ENCODE results near the gene DNASE1L3.

DNASE1L3 gene, protein sequence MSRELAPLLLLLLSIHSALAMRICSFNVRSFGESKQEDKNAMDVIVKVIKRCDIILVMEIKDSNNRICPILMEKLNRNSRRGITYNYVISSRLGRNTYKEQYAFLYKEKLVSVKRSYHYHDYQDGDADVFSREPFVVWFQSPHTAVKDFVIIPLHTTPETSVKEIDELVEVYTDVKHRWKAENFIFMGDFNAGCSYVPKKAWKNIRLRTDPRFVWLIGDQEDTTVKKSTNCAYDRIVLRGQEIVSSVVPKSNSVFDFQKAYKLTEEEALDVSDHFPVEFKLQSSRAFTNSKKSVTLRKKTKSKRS

DNA sequence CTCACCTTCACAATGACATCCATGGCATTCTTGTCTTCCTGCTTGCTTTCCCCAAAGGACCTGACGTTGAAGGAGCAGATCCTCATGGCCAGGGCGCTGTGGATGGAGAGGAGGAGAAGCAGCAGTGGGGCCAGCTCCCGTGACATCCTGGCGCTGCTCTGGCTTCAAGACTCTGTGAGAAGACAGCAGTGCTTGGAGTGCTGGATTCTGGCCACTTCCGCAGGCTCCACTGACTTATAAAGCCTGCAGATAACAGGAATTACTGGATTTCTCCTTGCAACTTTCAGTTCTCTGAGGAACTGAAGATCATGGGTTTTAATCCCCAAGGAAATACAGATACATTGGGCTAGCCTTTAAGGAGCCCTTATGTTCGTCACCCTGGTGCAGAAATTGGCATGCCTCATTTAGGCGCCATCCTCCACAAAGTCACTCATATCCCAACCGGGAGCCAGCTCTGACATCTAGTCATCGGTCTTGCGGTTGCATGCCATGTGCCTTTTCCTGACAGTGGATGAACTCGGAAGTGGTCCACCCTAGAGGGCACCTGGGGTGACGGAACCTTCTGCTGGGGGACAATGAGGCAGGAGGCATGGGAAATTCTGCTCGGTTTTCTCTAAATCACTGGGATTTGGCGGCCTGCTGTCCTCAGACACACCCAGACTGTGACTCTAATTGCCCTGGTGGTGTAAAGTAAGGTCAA lies at the start of gene DNASE1L3:
TSS of gene DNASE1L3 (minus strand) at position 212 of the 700 bp plus-strand sequence. CDS start at position 146, 66 bp downstream.
- ATAC-seq (replicated peaks; ENCODE audit: extremely low read depth, poor library complexity, severe bottlenecking) (no peak), DNase-seq (ENCODE audit: low spot score in 2 of 2) (no peak)
- no peak within 1 kb of the TSS for H3K4me3 Mint-ChIP-seq
- no peak within 1 kb of the TSS for H3K27ac Mint-ChIP-seq (ENCODE audit: low read depth)
- peaks cover 27% of the 10 kb centered on the region for H3K27me3 Mint-ChIP-seq
- peaks cover 13% of the 10 kb centered on the region for H3K4me1 Mint-ChIP-seq
- no peaks in the 10 kb centered on the region for H3K9me3 Mint-ChIP-seq
- H3K36me3 Mint-ChIP-seq (ENCODE audit: insufficient read depth), result no peaks in the 10 kb centered on the region

DNA sequence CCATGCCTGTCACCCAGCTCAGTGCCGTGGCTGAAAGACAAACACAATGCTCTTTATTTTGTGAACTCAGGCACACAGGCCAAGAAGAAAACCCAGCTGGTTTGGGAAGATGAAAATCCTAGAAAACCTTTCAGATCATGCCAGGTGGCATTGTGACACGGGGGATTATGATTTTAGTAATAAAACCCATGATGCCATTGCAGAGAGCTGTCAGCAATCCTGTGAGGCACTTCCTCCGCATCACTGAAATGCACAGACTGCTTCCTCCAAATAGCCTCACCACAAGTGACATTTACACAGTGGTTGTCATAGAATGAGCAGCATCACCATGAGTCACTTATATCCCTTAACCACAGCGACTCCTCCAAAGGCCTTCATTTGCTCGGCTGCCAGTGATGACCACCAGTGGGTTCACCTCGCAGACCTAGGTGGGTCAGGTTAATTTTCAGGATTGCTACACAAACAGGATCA lies 49.5 kb upstream of the DNASE1L3 start:
- H3K27ac Mint-ChIP-seq (ENCODE audit: low read depth), result no peak overlapping the region
- peaks cover 5% of the 10 kb centered on the region for H3K36me3 Mint-ChIP-seq (ENCODE audit: insufficient read depth)
- H3K27me3 Mint-ChIP-seq, result no peaks in the 10 kb centered on the region
- no peak overlapping the region for H3K4me3 Mint-ChIP-seq
- H3K9me3 Mint-ChIP-seq, result no peaks in the 10 kb centered on the region
- H3K4me1 Mint-ChIP-seq, result peaks cover 6% of the 10 kb centered on the region
- ATAC-seq (replicated peaks; ENCODE audit: extremely low read depth, poor library complexity, severe bottlenecking), result no peak
- no peak for DNase-seq (ENCODE audit: low spot score in 2 of 2)

DNA sequence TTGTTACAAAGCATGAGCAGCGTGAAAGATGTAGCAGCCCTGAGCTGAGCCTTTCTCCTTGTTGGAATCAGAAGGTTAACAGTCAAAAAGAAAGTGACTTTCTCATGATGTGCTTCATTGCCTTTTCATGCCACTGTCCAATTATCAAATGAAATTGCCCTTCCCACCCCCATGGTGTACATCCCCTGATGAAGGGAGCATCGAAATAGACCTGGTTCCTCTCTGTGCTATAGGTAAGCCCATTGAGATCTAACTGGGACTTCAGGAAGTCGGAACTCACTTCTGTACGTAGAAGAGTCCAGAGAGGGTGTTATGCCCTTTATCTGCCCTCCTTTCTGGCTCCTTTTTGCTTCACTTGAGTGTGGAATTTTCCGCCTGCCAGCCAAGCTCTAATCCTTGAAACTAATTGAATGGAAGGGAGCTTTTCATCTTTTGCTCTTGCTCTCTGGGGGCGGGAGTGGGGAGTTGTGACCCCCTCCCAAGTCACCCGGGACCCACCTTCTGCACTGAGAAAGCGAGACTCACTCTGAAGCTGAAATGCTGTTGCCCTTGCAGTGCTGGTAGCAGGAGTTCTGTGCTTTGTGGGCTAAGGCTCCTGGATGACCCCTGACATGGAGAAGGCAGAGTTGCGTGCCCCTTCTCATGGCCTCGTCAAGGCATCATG lies 47.8 kb upstream of the DNASE1L3 start:
- peaks cover 3% of the 10 kb centered on the region for H3K36me3 Mint-ChIP-seq (ENCODE audit: insufficient read depth)
- ATAC-seq (replicated peaks; ENCODE audit: extremely low read depth, poor library complexity, severe bottlenecking) (no peak), DNase-seq (ENCODE audit: low spot score in 2 of 2) (no peak)
- H3K4me1 Mint-ChIP-seq, result peaks cover 6% of the 10 kb centered on the region
- no peak overlapping the region for H3K27ac Mint-ChIP-seq (ENCODE audit: low read depth)
- no peaks in the 10 kb centered on the region for H3K9me3 Mint-ChIP-seq
- no peaks in the 10 kb centered on the region for H3K27me3 Mint-ChIP-seq
- no peak overlapping the region for H3K4me3 Mint-ChIP-seq

DNA sequence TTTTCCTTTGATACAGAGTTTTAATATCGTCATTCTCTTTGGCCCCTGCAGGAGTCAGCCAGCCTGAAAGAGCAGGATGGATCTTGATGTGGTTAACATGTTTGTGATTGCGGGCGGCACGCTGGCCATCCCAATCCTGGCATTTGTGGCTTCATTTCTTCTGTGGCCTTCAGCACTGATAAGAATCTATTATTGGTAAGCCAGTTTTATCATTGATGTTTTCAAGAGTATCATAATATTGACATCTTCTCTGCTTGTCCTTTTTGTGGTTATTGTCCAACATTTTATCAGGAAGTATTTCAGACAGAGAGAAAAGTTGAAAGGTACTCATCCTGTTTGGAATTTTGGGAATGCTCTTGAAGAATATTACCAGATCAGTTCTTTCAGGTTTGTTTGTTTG lies 45.7 kb upstream of the DNASE1L3 start:
- ATAC-seq (replicated peaks; ENCODE audit: extremely low read depth, poor library complexity, severe bottlenecking) (no peak), DNase-seq (ENCODE audit: low spot score in 2 of 2) (no peak)
- Mint-ChIP-seq H3K36me3 (ENCODE audit: insufficient read depth) (peaks cover 3% of the 10 kb centered on the region), H3K27me3 (no peaks in the 10 kb centered on the region), H3K27ac (ENCODE audit: low read depth) (no peak overlapping the region), H3K9me3 (no peaks in the 10 kb centered on the region), H3K4me1 (peaks cover 14% of the 10 kb centered on the region), H3K4me3 (no peak overlapping the region)

DNA sequence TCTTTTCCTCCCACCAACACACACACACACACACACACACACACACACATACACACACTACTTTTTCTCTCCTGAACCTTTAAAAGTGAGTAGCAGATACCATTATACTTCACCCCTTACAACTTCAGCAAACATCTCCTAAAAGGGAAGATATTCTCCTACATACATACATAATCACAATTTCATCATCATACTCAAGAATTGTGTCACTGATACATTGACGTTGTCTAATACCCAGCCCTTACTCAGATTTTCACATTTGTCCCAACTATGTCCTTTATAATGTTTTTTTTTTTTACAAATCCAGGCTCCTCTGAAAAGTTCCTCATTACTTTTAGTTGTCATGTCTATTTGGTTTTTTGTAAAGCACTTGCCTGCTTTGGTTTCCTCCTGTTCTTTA lies 45.3 kb upstream of the DNASE1L3 start:
- H3K4me3 Mint-ChIP-seq, result no peak overlapping the region
- no peak for DNase-seq (ENCODE audit: low spot score in 2 of 2)
- no peaks in the 10 kb centered on the region for H3K9me3 Mint-ChIP-seq
- H3K4me1 Mint-ChIP-seq, result peaks cover 14% of the 10 kb centered on the region
- peaks cover 3% of the 10 kb centered on the region for H3K36me3 Mint-ChIP-seq (ENCODE audit: insufficient read depth)
- H3K27ac Mint-ChIP-seq (ENCODE audit: low read depth), result peak overlapping the region; percentile 9
- ATAC-seq (replicated peaks; ENCODE audit: extremely low read depth, poor library complexity, severe bottlenecking), result no peak
- H3K27me3 Mint-ChIP-seq, result no peaks in the 10 kb centered on the region

DNA sequence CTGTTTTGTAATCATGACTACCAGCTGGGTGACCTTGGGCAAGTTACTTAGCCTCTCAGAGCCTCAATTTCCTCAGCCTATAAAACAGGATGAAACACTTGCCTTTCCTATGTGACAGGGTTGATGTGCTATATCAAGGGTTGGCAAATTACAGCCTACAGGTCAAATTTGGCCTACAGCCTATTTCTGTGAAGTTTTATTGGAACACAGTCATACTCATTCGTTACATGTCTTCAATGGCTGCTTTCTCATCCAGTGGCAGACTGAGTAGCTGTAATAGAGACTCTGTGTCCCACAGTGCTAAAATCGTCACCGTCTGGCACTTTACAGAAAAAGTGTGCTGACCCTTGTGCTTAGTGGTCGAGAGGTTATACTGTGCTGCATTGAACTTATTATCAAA lies 43.4 kb upstream of the DNASE1L3 start:
- no peaks in the 10 kb centered on the region for H3K9me3 Mint-ChIP-seq
- ATAC-seq (replicated peaks; ENCODE audit: extremely low read depth, poor library complexity, severe bottlenecking) (no peak), DNase-seq (ENCODE audit: low spot score in 2 of 2) (no peak)
- H3K4me3 Mint-ChIP-seq, result no peak overlapping the region
- H3K36me3 Mint-ChIP-seq (ENCODE audit: insufficient read depth), result peaks cover 2% of the 10 kb centered on the region
- H3K4me1 Mint-ChIP-seq, result peaks cover 14% of the 10 kb centered on the region
- H3K27ac Mint-ChIP-seq (ENCODE audit: low read depth), result peak overlapping the region; percentile 45
- no peaks in the 10 kb centered on the region for H3K27me3 Mint-ChIP-seq

DNA sequence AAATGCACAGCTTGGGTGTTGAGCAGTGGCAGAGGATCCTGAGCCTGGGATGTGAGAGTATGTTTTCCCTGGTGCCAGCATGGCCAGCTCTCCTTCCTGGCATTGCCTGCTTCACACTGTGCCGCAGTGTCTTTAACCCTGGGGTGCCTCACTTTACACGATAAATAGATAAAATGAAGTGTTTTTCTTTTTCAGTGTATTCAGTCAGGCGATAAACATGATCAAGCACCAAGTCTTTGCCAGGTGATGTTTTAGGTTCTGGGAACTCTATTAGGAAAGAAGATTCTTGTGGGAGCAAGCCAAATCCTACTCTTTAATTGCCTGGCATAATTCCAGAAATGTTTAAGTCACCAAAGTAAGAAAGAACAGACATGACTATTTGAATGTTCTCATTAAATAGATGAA lies 40.9 kb upstream of the DNASE1L3 start:
- no peak for DNase-seq (ENCODE audit: low spot score in 2 of 2)
- peaks cover 20% of the 10 kb centered on the region for H3K4me1 Mint-ChIP-seq
- no peak overlapping the region for H3K27ac Mint-ChIP-seq (ENCODE audit: low read depth)
- no peaks in the 10 kb centered on the region for H3K9me3 Mint-ChIP-seq
- peaks cover 2% of the 10 kb centered on the region for H3K36me3 Mint-ChIP-seq (ENCODE audit: insufficient read depth)
- no peak for ATAC-seq (replicated peaks; ENCODE audit: extremely low read depth, poor library complexity, severe bottlenecking)
- no peaks in the 10 kb centered on the region for H3K27me3 Mint-ChIP-seq
- H3K4me3 Mint-ChIP-seq, result no peak overlapping the region

DNA sequence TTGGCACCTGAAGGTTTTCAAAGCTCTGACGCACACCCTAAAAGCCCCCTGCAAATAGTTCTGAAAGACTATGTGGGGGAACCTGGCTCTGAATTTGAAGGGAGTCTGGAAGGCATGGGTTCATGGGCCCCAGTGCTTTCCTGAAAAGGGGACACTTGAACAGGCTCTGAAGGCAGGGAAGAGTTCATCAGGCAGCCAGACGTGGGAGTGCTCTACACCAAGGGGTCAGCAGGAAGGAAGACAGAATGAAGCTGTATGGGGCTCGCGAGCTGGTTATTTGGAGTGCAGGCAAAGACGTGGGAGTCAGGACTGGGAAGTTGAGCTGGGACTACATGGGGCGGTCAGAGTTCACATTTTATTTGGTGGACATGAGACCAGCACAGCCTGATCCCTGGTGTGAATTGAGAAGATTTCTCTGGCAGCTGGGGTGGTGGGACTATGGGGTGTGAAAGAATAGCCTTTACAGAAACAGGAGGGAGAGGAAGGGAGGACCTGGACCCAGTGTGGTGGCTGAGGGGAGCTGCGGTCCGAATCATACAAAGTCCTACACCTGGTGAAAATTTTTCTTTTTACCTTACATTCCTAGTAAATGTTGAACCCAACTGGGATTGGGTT lies 39.4 kb upstream of the DNASE1L3 start:
- no peaks in the 10 kb centered on the region for H3K27me3 Mint-ChIP-seq

DNA sequence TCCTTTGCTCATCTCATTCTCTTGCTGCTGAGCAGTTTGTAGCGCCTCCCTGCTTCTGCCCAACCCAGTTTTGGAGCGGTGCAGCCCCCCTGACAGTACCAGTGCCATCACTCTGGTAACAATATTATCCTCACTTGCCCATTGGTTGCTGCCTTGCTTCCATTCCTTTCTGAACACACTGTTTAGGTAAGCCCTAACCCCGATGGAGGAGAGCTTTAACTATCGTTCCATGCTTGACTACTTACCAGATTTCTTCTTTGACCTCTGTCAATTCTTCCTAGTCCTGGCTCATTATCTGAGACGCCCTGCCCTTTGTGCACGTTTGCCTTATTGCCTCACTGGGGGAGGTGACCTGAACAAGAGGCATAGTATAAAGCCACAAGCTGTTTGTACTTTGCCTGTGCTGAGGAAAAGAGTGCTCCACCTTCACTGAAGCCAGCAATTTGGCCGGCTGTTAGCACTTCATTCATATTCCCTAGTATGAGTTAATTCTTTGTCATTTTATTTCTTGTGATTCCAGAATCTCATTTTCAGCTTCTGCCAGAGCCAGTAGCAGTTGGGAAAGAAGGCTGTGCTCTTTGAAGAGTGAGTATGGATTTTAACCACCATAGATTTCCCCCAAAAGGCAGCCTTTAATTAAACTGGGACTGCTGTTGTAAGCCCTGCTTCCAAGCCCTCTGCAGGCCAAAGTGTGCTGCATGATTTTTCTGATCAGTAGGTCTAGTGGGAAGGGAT lies 38.8 kb upstream of the DNASE1L3 start:
- Mint-ChIP-seq H3K4me1 (peaks cover 14% of the 10 kb centered on the region), H3K36me3 (ENCODE audit: insufficient read depth) (no peaks in the 10 kb centered on the region), H3K27ac (ENCODE audit: low read depth) (no peak overlapping the region), H3K27me3 (no peaks in the 10 kb centered on the region), H3K9me3 (no peaks in the 10 kb centered on the region), H3K4me3 (no peak overlapping the region)
- ATAC-seq (replicated peaks; ENCODE audit: extremely low read depth, poor library complexity, severe bottlenecking) (no peak), DNase-seq (ENCODE audit: low spot score in 2 of 2) (no peak)

More for the DNA sequence above, 39.4 kb upstream of the DNASE1L3 start:
- ATAC-seq (replicated peaks; ENCODE audit: extremely low read depth, poor library complexity, severe bottlenecking) (no peak), DNase-seq (ENCODE audit: low spot score in 2 of 2) (no peak)
- H3K4me1 Mint-ChIP-seq, result peaks cover 14% of the 10 kb centered on the region
- H3K4me3 Mint-ChIP-seq, result no peak overlapping the region
- no peaks in the 10 kb centered on the region for H3K9me3 Mint-ChIP-seq
- no peak overlapping the region for H3K27ac Mint-ChIP-seq (ENCODE audit: low read depth)
- no peaks in the 10 kb centered on the region for H3K36me3 Mint-ChIP-seq (ENCODE audit: insufficient read depth)

DNA sequence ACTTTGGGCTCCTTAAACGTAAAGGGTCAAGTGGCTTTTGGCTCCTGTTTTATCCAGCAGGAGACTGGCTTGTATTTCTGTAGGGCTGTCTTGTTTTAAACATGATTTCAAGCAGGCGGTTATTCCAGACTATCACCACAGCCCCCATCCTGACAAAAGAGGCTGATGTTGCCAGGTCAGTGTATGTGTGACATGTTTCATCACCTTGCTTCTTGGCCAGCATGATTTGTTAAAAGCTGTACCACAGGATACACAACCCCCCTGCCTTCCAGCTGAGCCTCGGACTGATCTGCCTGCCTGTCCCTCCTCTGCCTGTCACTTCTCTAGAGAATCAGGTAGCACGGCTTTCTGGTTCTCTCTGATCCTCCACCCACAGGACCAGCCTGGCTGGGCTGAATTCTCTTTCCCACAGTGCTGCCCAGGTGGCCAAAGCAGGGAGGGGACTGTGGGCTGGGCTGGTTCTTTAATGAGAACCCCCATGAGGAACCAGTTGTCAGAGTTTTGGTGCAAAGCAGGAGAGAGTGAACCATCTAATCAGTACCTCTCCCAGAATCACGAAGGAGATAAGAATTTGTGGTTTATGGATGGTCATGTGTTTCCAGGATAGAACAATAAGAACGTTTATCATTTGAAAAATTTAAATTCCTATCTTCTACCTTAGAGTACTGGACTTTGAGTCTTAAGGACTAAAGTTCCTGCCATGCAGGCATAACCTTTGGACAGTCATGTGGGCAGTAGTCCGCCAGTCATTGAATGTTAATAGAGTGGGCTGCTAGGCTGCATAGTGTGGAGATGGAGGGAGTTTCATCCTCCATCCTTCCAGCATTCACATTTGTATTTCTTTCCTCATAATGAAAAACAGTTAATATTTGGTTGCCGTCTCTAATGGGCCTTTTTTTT lies 35.6 kb upstream of the DNASE1L3 start:
- no peaks in the 10 kb centered on the region for H3K9me3 Mint-ChIP-seq
- no peaks in the 10 kb centered on the region for H3K36me3 Mint-ChIP-seq (ENCODE audit: insufficient read depth)
- DNase-seq (ENCODE audit: low spot score in 2 of 2) (no peak), ATAC-seq (replicated peaks; ENCODE audit: extremely low read depth, poor library complexity, severe bottlenecking) (no peak)
- no peak overlapping the region for H3K27ac Mint-ChIP-seq (ENCODE audit: low read depth)
- H3K4me3 Mint-ChIP-seq, result no peak overlapping the region
- H3K4me1 Mint-ChIP-seq, result peaks cover 12% of the 10 kb centered on the region
- H3K27me3 Mint-ChIP-seq, result no peaks in the 10 kb centered on the region

DNA sequence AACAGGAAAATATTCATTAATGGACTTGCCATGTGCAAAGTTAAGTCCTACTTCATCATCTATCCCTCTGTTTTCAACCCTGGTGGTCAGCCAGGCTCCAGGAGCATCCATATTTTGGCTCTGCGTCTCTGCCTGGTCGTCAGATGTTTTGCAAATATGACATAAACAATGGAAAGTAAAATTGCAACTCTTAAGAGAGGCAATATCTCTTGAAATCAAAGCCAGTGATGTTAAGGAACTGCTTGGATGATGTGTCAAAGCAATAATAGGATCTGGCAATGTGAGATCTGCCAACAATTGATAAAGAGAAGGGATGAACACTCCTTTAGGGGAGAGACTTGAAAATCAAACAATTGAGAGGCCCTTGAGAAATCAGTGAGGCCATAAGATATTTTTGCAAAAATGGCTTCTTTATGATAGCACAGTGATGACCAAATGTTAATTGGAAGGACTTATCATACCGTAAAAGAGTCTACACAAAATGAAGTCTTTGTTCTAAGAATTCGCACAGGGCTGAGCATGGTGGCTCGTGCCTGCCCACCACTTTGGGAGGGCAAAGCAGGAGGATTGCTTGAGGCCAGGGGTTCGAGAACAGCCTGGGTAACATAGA lies 33.3 kb upstream of the DNASE1L3 start:
- no peaks in the 10 kb centered on the region for H3K36me3 Mint-ChIP-seq (ENCODE audit: insufficient read depth)
- no peaks in the 10 kb centered on the region for H3K9me3 Mint-ChIP-seq
- H3K27ac Mint-ChIP-seq (ENCODE audit: low read depth), result no peak overlapping the region
- no peak overlapping the region for H3K4me3 Mint-ChIP-seq
- peaks cover 17% of the 10 kb centered on the region for H3K4me1 Mint-ChIP-seq
- no peaks in the 10 kb centered on the region for H3K27me3 Mint-ChIP-seq
- ATAC-seq (replicated peaks; ENCODE audit: extremely low read depth, poor library complexity, severe bottlenecking), result no peak
- no peak for DNase-seq (ENCODE audit: low spot score in 2 of 2)

All from central memory CD8-positive, alpha-beta T cell (primary cell).